A673 (cell line): ENCODE results near the gene ALDH3B1. TPM values are rescaled to one million over a fixed set of nuclear protein-coding genes. Genes with fewer than 3 reads are reported as not detected.

Experiments
- BruUV-seq: library from RNA; stranded (reverse); fragments of 400-500 nt; replicated peaks from 2 replicates; lab custom pipeline; 2021; lab: Mats Ljungman, UMichigan
- CTCF ChIA-PET: fragments of 300-600 bp; sonication (Branson Sonifier 250); formaldehyde crosslinking; loops from one replicate; lab custom pipeline; 2022; ENCODE audit warnings: antibody characterized with exemption; lab: Charles Lee
- POLR2A ChIA-PET: fragments of 300-600 bp; sonication (Branson Sonifier 250); formaldehyde crosslinking; loops from one replicate; lab custom pipeline; 2022; ENCODE audit warnings: antibody characterized with exemption; ENCODE audit not compliant: low non-redundant PET; lab: Charles Lee
- DNase-seq: peaks from one replicate; pipeline ENCODE4 v3.0.0-alpha.2; 2015; ENCODE audit warnings: low spot score
- H3K27ac ChIP-seq: fragments of 200-600 bp; sonication (generic); 2 replicates; pipeline ENCODE4 v1.5.1; 2016; ENCODE audit warnings: mixed run types, low read depth, mild to moderate bottlenecking, mixed read lengths, antibody characterized with exemption, low read length; ENCODE audit not compliant: poor library complexity, severe bottlenecking
- H3K27me3 ChIP-seq: fragments of 200-600 bp; sonication (generic); replicated peaks from 2 replicates; pipeline ENCODE4 v1.6.1; 2017; ENCODE audit warnings: mixed run types, low read depth, mild to moderate bottlenecking, mixed read lengths, antibody characterized with exemption, low read length; ENCODE audit not compliant: insufficient read depth, poor library complexity
- H3K36me3 ChIP-seq: fragments of 200-600 bp; sonication (generic); 2 replicates; pipeline ENCODE4 v1.6.1; 2016; ENCODE audit warnings: mixed run types, mild to moderate bottlenecking, mixed read lengths, antibody characterized with exemption, low read length; ENCODE audit not compliant: insufficient read depth, poor library complexity, severe bottlenecking
- H3K4me1 ChIP-seq: fragments of 200-600 bp; sonication (generic); 2 replicates; pipeline ENCODE4 v1.6.1; 2017; ENCODE audit warnings: mixed run types, mild to moderate bottlenecking, mixed read lengths, antibody characterized with exemption, low read length; ENCODE audit not compliant: insufficient read depth, poor library complexity, severe bottlenecking
- H3K4me3 ChIP-seq: fragments of 200-600 bp; sonication (generic); 2 replicates; pipeline ENCODE4 v1.5.1; 2016; ENCODE audit warnings: low read depth, mixed run types, mild to moderate bottlenecking, mixed read lengths, low read length; ENCODE audit not compliant: poor library complexity, severe bottlenecking
- H3K9me3 ChIP-seq: fragments of 200-600 bp; sonication (generic); 2 replicates; pipeline ENCODE4 v1.6.1; 2016; ENCODE audit warnings: mixed run types, low read depth, mild to moderate bottlenecking, mixed read lengths, antibody characterized with exemption, low read length; ENCODE audit not compliant: poor library complexity, severe bottlenecking
- EZH2 ChIP-seq: fragments of 200-600 bp; sonication (generic); IDR thresholded peaks from 2 replicates; pipeline ENCODE4 v1.6.1; 2017; ENCODE audit warnings: borderline replicate concordance, low read depth, mild to moderate bottlenecking, mixed read lengths, antibody characterized with exemption, low read length; ENCODE audit not compliant: poor library complexity, severe bottlenecking
- intact Hi-C: fragments of 100-400 bp; cut with micrococcal nuclease; formaldehyde crosslinking; loops from one replicate; pipeline ENCODE4 v1.10.0; 2022; ENCODE audit not compliant: unreplicated experiment
- total RNA-seq: library from RNA; stranded (reverse); gene quantifications from 2 replicates; pipeline ENCODE4 v1.2.3, GENCODE V29; 2021
- TF ChIP-seq, protein P1 (sequence below): fragments of 300-800, 200-600 bp; sonication (generic); conservative IDR thresholded peaks from 2 replicates; pipeline ENCODE4 v1.5.1; 2017; ENCODE audit warnings: low read depth, mild to moderate bottlenecking, antibody characterized with exemption, low read length, moderate library complexity, mixed read lengths

ALDH3B1 gene
- total RNA-seq, 1 experiment from 2014 or later, result not detected

DNA sequence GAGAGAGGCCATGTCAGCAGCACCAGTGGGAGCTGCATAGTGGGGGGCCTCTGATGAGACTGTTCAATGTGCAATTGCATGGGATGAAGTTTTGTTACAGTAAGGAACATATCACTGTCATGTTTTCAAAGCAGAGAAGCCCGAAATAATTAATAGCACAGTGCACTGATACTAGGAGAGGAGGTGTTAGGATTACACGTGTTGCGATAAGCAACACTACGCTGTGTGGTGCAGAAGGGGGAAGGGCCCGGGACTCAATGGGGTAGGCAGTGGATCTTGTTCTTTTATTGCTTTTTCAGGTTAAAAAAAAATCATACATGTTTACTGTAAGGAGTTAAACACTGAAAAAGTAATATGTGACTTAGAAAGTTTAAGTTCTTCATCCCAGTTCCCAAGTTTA lies 57.9 kb downstream of the ALDH3B1 start:
- Histone ChIP-seq H3K9me3 (no peaks in the 10 kb centered on the region), H3K27me3 (no peaks in the 10 kb centered on the region), H3K4me1 (no peaks in the 10 kb centered on the region), H3K4me3 (no peak overlapping the region), H3K36me3 (peaks cover 39% of the 10 kb centered on the region), H3K27ac (no peak overlapping the region)
- intact Hi-C loops, result no loop called here
- POLR2A ChIA-PET, result no interaction called here
- CTCF ChIA-PET, result no interaction called here
- TF ChIP-seq EZH2, result no peak
- TF ChIP-seq, protein P1, sequence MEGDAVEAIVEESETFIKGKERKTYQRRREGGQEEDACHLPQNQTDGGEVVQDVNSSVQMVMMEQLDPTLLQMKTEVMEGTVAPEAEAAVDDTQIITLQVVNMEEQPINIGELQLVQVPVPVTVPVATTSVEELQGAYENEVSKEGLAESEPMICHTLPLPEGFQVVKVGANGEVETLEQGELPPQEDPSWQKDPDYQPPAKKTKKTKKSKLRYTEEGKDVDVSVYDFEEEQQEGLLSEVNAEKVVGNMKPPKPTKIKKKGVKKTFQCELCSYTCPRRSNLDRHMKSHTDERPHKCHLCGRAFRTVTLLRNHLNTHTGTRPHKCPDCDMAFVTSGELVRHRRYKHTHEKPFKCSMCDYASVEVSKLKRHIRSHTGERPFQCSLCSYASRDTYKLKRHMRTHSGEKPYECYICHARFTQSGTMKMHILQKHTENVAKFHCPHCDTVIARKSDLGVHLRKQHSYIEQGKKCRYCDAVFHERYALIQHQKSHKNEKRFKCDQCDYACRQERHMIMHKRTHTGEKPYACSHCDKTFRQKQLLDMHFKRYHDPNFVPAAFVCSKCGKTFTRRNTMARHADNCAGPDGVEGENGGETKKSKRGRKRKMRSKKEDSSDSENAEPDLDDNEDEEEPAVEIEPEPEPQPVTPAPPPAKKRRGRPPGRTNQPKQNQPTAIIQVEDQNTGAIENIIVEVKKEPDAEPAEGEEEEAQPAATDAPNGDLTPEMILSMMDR, result no peak
- no peak for DNase-seq
- BruUV-seq, result no TSS peak

DNA sequence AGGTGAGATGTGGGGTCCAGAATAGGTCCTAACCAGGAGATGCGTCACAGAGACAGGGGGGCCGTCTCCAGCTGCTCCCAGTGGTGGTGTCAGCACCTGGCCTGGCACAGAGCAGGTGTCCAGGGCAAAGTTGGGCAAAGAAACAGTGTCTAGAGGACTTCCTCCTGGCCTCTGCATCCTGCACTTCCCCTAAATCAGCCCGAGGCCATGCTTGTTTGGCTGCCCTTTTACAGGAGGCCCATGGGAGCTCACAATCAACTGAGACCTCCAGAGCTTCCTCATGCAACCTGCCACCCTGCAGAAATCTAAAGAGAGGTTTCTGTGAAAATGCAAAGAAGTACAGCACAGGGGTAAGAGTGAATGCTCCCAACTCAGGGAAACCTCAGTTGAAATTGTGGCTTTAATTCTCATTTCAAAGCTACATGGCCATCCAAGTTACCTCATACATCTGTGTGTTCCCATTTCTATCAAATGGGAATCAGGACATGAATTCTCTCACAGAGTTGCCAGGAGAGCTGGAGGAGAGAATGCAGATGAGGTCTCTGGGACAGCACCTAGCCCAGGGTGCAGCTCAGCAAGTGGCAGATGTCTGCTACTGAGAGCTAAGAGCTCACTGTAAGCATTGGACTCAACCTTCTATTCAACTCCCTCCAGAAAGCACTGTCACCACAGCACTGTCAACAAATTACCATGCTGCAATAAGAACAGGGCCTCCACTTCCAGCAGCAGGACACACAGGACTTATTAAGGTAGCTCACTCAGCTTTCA lies 61.3 kb downstream of the ALDH3B1 start:
- Histone ChIP-seq H3K27ac (no peak overlapping the region), H3K4me1 (no peaks in the 10 kb centered on the region), H3K36me3 (peaks cover 21% of the 10 kb centered on the region), H3K9me3 (no peaks in the 10 kb centered on the region), H3K27me3 (no peaks in the 10 kb centered on the region), H3K4me3 (no peak overlapping the region)
- POLR2A ChIA-PET, result no interaction called here
- TF ChIP-seq EZH2, result no peak
- TF ChIP-seq, protein P1, result no peak
- no TSS peak for BruUV-seq
- CTCF ChIA-PET, result no interaction called here
- intact Hi-C loops, result no loop called here
- no peak for DNase-seq

DNA sequence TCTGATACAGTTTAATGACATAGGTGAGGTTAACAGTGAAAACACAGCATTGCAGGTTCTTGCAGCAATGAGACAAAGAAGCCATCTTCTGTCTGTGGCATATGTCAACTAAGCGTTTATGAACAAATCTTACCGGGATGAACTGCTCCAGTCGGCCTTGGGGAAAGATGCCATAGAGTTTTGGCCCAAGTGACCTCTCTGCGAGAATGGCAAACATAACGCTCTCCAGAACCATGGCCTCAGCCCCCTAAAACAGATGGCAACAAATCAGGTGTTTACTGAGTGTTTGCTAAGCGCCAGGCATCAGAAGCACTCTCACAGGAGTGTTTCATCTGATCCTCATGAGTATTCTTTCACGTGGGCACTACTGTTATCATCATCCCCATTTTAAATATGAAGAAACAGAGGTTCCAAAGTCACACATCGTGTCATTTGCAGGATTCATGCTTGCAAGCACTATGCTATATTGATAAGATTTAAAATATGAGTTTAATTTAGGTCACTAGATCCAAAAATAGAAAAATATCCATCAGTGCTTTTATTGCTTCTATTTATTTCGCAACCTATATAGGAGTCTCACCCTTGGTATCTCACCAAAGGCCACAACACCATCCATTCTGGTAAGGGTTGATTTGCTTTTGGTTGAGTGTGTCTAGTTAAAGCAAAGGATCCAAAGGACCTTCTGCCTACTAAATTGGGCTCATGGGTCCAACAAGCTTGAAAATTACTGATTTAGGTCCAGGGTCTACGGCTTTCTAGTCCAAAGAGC lies 64.6 kb downstream of the ALDH3B1 start:
- no TSS peak for BruUV-seq
- H3K36me3 ChIP-seq, result peaks cover 6% of the 10 kb centered on the region
- no peak for DNase-seq
- ChIA-PET CTCF (no interaction called here), POLR2A (no interaction called here)
- TF ChIP-seq EZH2, result no peak
- TF ChIP-seq, protein P1, result no peak
- H3K27ac ChIP-seq, result no peak overlapping the region
- no peaks in the 10 kb centered on the region for H3K9me3 ChIP-seq
- no peak overlapping the region for H3K4me3 ChIP-seq
- intact Hi-C loops, result no loop called here
- no peaks in the 10 kb centered on the region for H3K4me1 ChIP-seq
- H3K27me3 ChIP-seq, result no peaks in the 10 kb centered on the region
